Upper lobe of left lung (tissue), 4 donors: ENCODE measurements around the gene LGALS9.

Experiments
- CTCF ChIP-seq, 6 experiments: fragments of 450-650 bp in 4 of 6; fragments of 200-600 bp in 2 of 6; sonication (generic) in 2 of 6; IDR thresholded peaks; one replicate each; pipeline ENCODE4 v1.5.1; 2016 to 2019; ENCODE audit warnings: antibody characterized with exemption in 6 of 6
- EP300 ChIP-seq, 4 donors: sonication (generic); formaldehyde crosslinking; IDR thresholded peaks; one replicate each; pipeline ENCODE4 v1.5.1; 2017; ENCODE audit warnings: antibody characterized with exemption in 4 of 4, control low read depth in 2 of 4

GRCh38 chr17:27646232-27646631 is 15.2 kb downstream of the LGALS9 start:
- TF ChIP-seq EP300 (IDR thresholded peaks at IDR 0.05) (no peak), CTCF (IDR thresholded peaks at IDR 0.05) (no peak)
